ENCODE data around the gene HIPK1. TPM values are rescaled to one million over a fixed set of nuclear protein-coding genes. Genes with fewer than 3 reads are reported as not detected.

Gene HIPK1
- total RNA-seq, 1 experiment from 2014 or later, result 40.1 TPM

GRCh38 chr1:113904674-113905434 is 24.3 kb upstream of the HIPK1 start, which contains the start of the genes AP4B1 and DCLRE1B:
TSS of gene AP4B1 (minus strand) at chr1:113904799. CDS start at chr1:113904717, 82 bp downstream.
TSS of gene DCLRE1B (plus strand) at chr1:113905326. CDS start at chr1:113905587, 261 bp downstream.
- BruUV-seq (replicated peaks), result no TSS peak
- H3K79me2 ChIP-seq (ENCODE audit: insufficient read depth, low read length), result peaks cover 26% of the 10 kb centered on the region
- H3K4me2 ChIP-seq (ENCODE audit: low read length), result peak within 1 kb of the TSS; percentile 86
- no peaks in the 10 kb centered on the region for H3K27me3 ChIP-seq (ENCODE audit: insufficient read depth, low read length)
- H3K9me2 ChIP-seq (ENCODE audit: insufficient read depth), result no peaks in the 10 kb centered on the region
- peak within 1 kb of the TSS; percentile 99 for H3K4me3 ChIP-seq (replicated peaks in 1 of 2; ENCODE audit: low read depth in 1 of 2, low read length in 2 of 2)
- H3K27ac ChIP-seq (ENCODE audit: low read depth, low read length), result peak within 1 kb of the TSS; percentile 83
- peak within 1 kb of the TSS; percentile 49 for H2AFZ ChIP-seq (ENCODE audit: low read depth, low read length, poor library complexity, severe bottlenecking)
- intact Hi-C loops (cut with micrococcal nuclease), result loop anchor here (1.0 to 10.0 kb wide), 4 partner anchors 24 to 770 kb away; partner anchors contain the start of genes HIPK1 and RSBN1
- peaks cover 6 to 8% of the 10 kb centered on the region in 2 experiments; a peak in 2 of 4 replicates for H3K36me3 ChIP-seq (ENCODE audit: control insufficient read depth in 1 of 2, insufficient read depth in 2 of 2, low read length in 2 of 2)
- ChIA-PET POLR2A (interaction anchor here (0.7 to 3.4 kb wide), 2 partner anchors 20 to 25 kb away, joined by 4 to 24 read pairs; partner anchors contain the start of gene HIPK1), RAD21 (ENCODE audit: low non-redundant PET in 1 of 2, low total read pairs in 2 of 2, uncharacterized antibody in 2 of 2, unreplicated experiment in 2 of 2) (interaction anchor here in 1 of 2 experiments (0.6 to 1.4 kb wide), 2 partner anchors 24 to 58 kb away, joined by 3 read pairs; partner anchors contain the start of gene HIPK1), CTCF (interaction anchor here (0.6 to 1.7 kb wide), 2 partner anchors 24 to 915 kb away, joined by 5 to 6 read pairs; partner anchors contain the start of gene HIPK1)
- no peaks in the 10 kb centered on the region for H3K9me3 ChIP-seq (ENCODE audit: control insufficient read depth in 1 of 2, insufficient read depth in 1 of 2, low read depth in 1 of 2, low read length in 2 of 2)
- DNase-seq (ENCODE audit: low read depth, low spot score), result peak; percentile 99
- H3K4me1 ChIP-seq (ENCODE audit: control insufficient read depth in 1 of 2, insufficient read depth in 2 of 2, low read length in 2 of 2), result peaks cover 4 to 15% of the 10 kb centered on the region in 2 experiments; a peak in 3 of 4 replicates
- peak; percentile 92 for ATAC-seq
- peak within 1 kb of the TSS; percentile 90 for H3K9ac ChIP-seq (ENCODE audit: low read length)
- no peaks in the 10 kb centered on the region for H4K20me1 ChIP-seq (ENCODE audit: insufficient read depth)
- TF ChIP-seq CBX3 (IDR thresholded peaks at IDR 0.05; ENCODE audit: low read depth) (peak; percentile 53), TCF7L2 (IDR thresholded peaks at IDR 0.05; ENCODE audit: borderline replicate concordance, extremely low read depth, insufficient read depth, insufficient read length) (peak; percentile 93), JUND (IDR thresholded peaks at IDR 0.05) (no peak; the same call in 1 of the 2 replicates), EZH2phosphoT487 (IDR thresholded peaks at IDR 0.05; ENCODE audit: borderline replicate concordance) (no peak), RAD21 (IDR thresholded peaks at IDR 0.05; ENCODE audit: low read depth) (peak; percentile 93), EZH2 (IDR thresholded peaks at IDR 0.05) (no peak), POLR2A (IDR thresholded peaks at IDR 0.05; ENCODE audit: borderline replicate concordance, extremely low read depth, insufficient read depth, insufficient read length) (peak; percentile 63), ZBTB33 (IDR thresholded peaks at IDR 0.05; ENCODE audit: extremely low read depth, insufficient replicate concordance, low read length) (peak; percentile 79), SP1 (IDR thresholded peaks at IDR 0.05; ENCODE audit: low read depth) (peak; percentile 92), SIN3A (IDR thresholded peaks at IDR 0.05; ENCODE audit: low read depth) (peak; percentile 82; the same call in 1 of the 2 replicates), FOSL1 (IDR thresholded peaks at IDR 0.05; ENCODE audit: low read depth) (no peak), ATF3 (IDR thresholded peaks at IDR 0.05) (no peak), ZNF274 (IDR thresholded peaks at IDR 0.05; ENCODE audit: low read depth, low read length) (no peak), CEBPB (IDR thresholded peaks at IDR 0.05; ENCODE audit: low read depth) (no peak), ZFX (IDR thresholded peaks at IDR 0.05) (no peak), ELF1 (IDR thresholded peaks at IDR 0.05; ENCODE audit: borderline replicate concordance, low read depth) (peak; percentile 71), EGR1 (IDR thresholded peaks at IDR 0.05; ENCODE audit: low read depth) (peak; percentile 13; the same call in 1 of the 2 replicates), MAX (IDR thresholded peaks at IDR 0.05) (peak; percentile 82), YY1 (IDR thresholded peaks at IDR 0.05; ENCODE audit: extremely low read depth, insufficient replicate concordance, low read depth, low read length) (peak; percentile 85)
- TF ChIP-seq, protein P1, sequence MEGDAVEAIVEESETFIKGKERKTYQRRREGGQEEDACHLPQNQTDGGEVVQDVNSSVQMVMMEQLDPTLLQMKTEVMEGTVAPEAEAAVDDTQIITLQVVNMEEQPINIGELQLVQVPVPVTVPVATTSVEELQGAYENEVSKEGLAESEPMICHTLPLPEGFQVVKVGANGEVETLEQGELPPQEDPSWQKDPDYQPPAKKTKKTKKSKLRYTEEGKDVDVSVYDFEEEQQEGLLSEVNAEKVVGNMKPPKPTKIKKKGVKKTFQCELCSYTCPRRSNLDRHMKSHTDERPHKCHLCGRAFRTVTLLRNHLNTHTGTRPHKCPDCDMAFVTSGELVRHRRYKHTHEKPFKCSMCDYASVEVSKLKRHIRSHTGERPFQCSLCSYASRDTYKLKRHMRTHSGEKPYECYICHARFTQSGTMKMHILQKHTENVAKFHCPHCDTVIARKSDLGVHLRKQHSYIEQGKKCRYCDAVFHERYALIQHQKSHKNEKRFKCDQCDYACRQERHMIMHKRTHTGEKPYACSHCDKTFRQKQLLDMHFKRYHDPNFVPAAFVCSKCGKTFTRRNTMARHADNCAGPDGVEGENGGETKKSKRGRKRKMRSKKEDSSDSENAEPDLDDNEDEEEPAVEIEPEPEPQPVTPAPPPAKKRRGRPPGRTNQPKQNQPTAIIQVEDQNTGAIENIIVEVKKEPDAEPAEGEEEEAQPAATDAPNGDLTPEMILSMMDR (IDR thresholded peaks at IDR 0.05 in 2 of 3, conservative IDR thresholded peaks at IDR 0.05 in 1 of 3; ENCODE audit: borderline replicate concordance in 1 of 3, insufficient read depth in 1 of 3, low read depth in 2 of 3, low read length in 2 of 3), result peak; percentile 54 to 77 (median 54); a peak in 5 of 6 replicates
